ENCODE measurements around the gene ROS1. TPM values are rescaled to one million over a fixed set of nuclear protein-coding genes. Genes with fewer than 3 reads are reported as not detected.

ROS1 gene
- total and polyA plus RNA-seq, 4 donors, result under 0.01 TPM; not detected in 3

DNA sequence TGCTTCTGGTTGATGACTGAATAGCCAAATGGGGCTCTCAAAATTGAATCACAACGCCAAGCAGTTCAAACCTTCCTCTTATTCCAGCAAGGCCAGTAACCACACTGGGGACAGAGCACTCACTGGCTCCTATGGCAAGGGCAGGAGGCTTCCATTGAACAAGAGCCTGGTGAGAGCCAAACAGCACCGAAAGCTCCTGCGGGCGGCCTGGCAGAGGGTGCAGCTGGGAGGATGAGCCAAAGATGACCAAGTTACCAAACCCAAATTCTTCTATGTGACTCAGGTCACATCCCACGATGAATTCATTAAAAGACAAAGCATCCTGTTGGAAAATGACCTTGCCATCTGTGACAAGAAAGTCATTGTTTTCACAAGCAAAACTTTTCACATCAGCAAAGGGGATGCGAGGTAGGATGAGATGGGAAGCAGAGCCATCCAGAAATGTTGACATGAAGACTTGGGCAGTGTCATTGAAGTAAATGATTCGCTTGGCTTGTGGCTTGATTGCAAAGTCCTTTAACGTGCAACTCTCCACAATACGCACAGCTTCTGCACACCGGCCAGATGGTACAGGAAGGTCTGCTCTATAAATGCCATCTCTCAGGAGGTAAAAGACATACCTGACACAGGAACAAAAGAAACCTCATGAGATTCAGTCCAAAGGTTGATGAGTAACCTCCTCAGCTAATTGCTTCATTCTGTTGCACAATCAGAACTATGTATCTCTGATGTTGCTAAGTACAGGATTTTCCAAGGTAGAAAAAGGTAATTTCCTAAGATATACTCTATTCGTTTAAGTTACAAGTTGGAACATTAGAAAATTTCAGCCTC is 36.3 kb downstream of the ROS1 start:
- Histone ChIP-seq H3K36me3 (ENCODE audit: control insufficient read depth in 4 of 4, insufficient read depth in 3 of 4, low read depth in 1 of 4, low read length in 3 of 4) (no peaks in the 10 kb centered on the region), H3K27ac (ENCODE audit: low read depth in 1 of 2, low read length in 2 of 2) (no peak overlapping the region), H3K4me3 (ENCODE audit: low read depth in 1 of 3, low read length in 3 of 3) (no peak overlapping the region), H3K9ac (ENCODE audit: low read depth in 1 of 2, low read length in 2 of 2) (no peak overlapping the region), H3K27me3 (ENCODE audit: control insufficient read depth in 4 of 4, insufficient read depth in 4 of 4, low read length in 3 of 4) (no peaks in the 10 kb centered on the region), H3K4me1 (ENCODE audit: control insufficient read depth in 4 of 4, insufficient read depth in 4 of 4, low read length in 3 of 4) (peaks cover 11 to 51% (median 38%) of the 10 kb centered on the region in 4 donors), H3K9me3 (ENCODE audit: control insufficient read depth in 4 of 4, low read length in 3 of 4) (no peaks in the 10 kb centered on the region)
- TF ChIP-seq TAF1 (conservative IDR thresholded peaks at IDR 0.05), result no peak
- TF ChIP-seq, protein P1, sequence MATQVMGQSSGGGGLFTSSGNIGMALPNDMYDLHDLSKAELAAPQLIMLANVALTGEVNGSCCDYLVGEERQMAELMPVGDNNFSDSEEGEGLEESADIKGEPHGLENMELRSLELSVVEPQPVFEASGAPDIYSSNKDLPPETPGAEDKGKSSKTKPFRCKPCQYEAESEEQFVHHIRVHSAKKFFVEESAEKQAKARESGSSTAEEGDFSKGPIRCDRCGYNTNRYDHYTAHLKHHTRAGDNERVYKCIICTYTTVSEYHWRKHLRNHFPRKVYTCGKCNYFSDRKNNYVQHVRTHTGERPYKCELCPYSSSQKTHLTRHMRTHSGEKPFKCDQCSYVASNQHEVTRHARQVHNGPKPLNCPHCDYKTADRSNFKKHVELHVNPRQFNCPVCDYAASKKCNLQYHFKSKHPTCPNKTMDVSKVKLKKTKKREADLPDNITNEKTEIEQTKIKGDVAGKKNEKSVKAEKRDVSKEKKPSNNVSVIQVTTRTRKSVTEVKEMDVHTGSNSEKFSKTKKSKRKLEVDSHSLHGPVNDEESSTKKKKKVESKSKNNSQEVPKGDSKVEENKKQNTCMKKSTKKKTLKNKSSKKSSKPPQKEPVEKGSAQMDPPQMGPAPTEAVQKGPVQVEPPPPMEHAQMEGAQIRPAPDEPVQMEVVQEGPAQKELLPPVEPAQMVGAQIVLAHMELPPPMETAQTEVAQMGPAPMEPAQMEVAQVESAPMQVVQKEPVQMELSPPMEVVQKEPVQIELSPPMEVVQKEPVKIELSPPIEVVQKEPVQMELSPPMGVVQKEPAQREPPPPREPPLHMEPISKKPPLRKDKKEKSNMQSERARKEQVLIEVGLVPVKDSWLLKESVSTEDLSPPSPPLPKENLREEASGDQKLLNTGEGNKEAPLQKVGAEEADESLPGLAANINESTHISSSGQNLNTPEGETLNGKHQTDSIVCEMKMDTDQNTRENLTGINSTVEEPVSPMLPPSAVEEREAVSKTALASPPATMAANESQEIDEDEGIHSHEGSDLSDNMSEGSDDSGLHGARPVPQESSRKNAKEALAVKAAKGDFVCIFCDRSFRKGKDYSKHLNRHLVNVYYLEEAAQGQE (IDR thresholded peaks at IDR 0.05), result peak; percentile 18
- TF ChIP-seq JUND (IDR thresholded peaks at IDR 0.05), result peak; percentile 86 to 96
- TF ChIP-seq YY1 (IDR thresholded peaks at IDR 0.05), result peak; percentile 35
- peak; percentile 34 for TF ChIP-seq FOXA2 (IDR thresholded peaks at IDR 0.05)
- TF ChIP-seq NR2F2 (IDR thresholded peaks at IDR 0.05), result no peak
- TF ChIP-seq HNF4A (conservative IDR thresholded peaks at IDR 0.05), result peak; percentile 93 to 95
- TF ChIP-seq GABPA (IDR thresholded peaks at IDR 0.05 in 1 of 2, conservative IDR thresholded peaks at IDR 0.05 in 1 of 2), result no peak
- TF ChIP-seq, protein P2, sequence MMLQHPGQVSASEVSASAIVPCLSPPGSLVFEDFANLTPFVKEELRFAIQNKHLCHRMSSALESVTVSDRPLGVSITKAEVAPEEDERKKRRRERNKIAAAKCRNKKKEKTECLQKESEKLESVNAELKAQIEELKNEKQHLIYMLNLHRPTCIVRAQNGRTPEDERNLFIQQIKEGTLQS (IDR thresholded peaks at IDR 0.05), result peak; percentile 95
- TF ChIP-seq, protein P3, sequence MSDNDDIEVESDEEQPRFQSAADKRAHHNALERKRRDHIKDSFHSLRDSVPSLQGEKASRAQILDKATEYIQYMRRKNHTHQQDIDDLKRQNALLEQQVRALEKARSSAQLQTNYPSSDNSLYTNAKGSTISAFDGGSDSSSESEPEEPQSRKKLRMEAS (IDR thresholded peaks at IDR 0.05), result no peak
- TF ChIP-seq, protein P4, sequence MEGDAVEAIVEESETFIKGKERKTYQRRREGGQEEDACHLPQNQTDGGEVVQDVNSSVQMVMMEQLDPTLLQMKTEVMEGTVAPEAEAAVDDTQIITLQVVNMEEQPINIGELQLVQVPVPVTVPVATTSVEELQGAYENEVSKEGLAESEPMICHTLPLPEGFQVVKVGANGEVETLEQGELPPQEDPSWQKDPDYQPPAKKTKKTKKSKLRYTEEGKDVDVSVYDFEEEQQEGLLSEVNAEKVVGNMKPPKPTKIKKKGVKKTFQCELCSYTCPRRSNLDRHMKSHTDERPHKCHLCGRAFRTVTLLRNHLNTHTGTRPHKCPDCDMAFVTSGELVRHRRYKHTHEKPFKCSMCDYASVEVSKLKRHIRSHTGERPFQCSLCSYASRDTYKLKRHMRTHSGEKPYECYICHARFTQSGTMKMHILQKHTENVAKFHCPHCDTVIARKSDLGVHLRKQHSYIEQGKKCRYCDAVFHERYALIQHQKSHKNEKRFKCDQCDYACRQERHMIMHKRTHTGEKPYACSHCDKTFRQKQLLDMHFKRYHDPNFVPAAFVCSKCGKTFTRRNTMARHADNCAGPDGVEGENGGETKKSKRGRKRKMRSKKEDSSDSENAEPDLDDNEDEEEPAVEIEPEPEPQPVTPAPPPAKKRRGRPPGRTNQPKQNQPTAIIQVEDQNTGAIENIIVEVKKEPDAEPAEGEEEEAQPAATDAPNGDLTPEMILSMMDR (IDR thresholded peaks at IDR 0.05; ENCODE audit: low read depth, low read length, missing input control), result no peak
- peak; percentile 69 for TF ChIP-seq HNF4G (IDR thresholded peaks at IDR 0.05)
- TF ChIP-seq, protein P5, sequence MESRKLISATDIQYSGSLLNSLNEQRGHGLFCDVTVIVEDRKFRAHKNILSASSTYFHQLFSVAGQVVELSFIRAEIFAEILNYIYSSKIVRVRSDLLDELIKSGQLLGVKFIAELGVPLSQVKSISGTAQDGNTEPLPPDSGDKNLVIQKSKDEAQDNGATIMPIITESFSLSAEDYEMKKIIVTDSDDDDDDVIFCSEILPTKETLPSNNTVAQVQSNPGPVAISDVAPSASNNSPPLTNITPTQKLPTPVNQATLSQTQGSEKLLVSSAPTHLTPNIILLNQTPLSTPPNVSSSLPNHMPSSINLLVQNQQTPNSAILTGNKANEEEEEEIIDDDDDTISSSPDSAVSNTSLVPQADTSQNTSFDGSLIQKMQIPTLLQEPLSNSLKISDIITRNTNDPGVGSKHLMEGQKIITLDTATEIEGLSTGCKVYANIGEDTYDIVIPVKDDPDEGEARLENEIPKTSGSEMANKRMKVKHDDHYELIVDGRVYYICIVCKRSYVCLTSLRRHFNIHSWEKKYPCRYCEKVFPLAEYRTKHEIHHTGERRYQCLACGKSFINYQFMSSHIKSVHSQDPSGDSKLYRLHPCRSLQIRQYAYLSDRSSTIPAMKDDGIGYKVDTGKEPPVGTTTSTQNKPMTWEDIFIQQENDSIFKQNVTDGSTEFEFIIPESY (IDR thresholded peaks at IDR 0.05), result peak; percentile 65
- TF ChIP-seq SP1 (IDR thresholded peaks at IDR 0.05), result peak; percentile 66
- no peak for TF ChIP-seq EGR1 (IDR thresholded peaks at IDR 0.05; ENCODE audit: low read depth in 2 of 2)
- peak; percentile 69 to 86 for TF ChIP-seq RXRA (IDR thresholded peaks at IDR 0.05)
- peak in 1 of 2 donors; percentile 11 for TF ChIP-seq RAD21 (IDR thresholded peaks at IDR 0.05)
- TF ChIP-seq FOXA1 (IDR thresholded peaks at IDR 0.05), result no peak
- DNase-seq (ENCODE audit: low spot score), result no peak
- 40% methylated on average over 11 of the region's 11 CpGs for WGBS
